GM18873 (cell line): ENCODE measurements around the gene MYCBPAP.

Experiments
- ATAC-seq: cut with Tn5 transposase; IDR thresholded peaks from one replicate; pipeline ENCODE4 v1.9.1; 2021; ENCODE audit warnings: mild to moderate bottlenecking, moderate library complexity, moderate number of reproducible peaks; ENCODE audit not compliant: unreplicated experiment, low FRiP score

MYCBPAP gene

GRCh38 chr17:50507871-50508572 lies at the start of gene MYCBPAP:
TSS of gene MYCBPAP (plus strand) at chr17:50508439. CDS start at chr17:50508675, 236 bp downstream.
- no peak for ATAC-seq

GRCh38 chr17:50458701-50459676 lies 49.2 kb upstream of the MYCBPAP start:
- no peak for ATAC-seq

DNA sequence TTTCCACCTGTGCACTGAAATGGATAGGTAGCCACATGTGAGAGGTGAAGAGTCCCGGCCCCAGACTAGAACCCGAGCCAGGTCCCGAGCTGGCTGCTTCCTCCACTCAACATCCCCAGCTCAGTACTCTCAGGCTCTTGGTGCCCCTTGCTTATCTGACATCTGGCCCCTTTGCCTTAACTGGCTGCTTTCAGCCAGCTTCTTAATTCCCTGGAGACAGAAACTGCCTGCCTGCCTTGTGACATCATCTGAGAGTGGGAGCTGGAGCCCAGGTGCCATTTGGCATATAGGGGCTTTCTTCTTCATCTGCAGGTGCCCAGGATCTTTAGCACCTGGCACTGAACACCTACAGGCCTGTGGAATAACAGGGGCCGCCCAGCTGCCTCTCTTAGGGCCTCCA lies 48.5 kb upstream of the MYCBPAP start:
- ATAC-seq = no peak

DNA sequence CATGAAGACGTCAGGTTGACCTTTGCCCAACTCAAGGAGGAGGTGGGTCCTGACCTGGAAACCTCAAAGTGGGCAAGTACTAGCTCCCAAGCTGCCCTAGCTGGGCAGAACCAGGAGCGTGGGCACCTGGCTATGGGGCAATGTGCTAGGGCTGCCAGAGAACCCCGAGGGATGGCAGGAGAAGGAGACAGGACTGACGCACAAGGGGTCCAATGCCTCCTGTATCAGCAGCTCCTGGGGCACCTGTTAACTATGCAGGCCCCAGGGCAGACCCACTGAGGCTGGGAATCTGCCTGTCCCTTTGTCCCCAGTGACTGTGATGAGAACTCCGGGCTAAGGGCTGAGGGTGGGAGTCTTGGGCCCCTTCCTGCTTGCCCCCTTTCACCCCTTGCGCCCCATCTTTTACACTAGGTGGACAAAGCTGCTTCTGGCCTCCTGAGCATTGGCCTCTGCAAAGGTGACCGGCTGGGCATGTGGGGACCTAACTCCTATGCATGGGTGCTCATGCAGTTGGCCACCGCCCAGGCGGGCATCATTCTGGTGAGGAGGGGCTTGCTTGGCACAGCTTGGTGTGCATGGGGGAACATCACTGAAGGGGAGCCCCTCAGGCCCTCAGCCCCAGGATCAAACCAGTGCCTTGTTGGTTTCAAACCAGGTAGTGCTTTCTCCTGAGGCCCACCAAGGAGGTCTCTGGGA lies 47.3 kb upstream of the MYCBPAP start:
- ATAC-seq = no peak

GRCh38 chr17:50461550-50462132 lies 46.6 kb upstream of the MYCBPAP start:
- no peak for ATAC-seq

- ATAC-seq = no peak
Observed at GRCh38 chr17:50462446-50462845, 45.8 kb upstream of the MYCBPAP start.

GRCh38 chr17:50464121-50464520 lies 44.1 kb upstream of the MYCBPAP start:
- ATAC-seq = no peak

DNA sequence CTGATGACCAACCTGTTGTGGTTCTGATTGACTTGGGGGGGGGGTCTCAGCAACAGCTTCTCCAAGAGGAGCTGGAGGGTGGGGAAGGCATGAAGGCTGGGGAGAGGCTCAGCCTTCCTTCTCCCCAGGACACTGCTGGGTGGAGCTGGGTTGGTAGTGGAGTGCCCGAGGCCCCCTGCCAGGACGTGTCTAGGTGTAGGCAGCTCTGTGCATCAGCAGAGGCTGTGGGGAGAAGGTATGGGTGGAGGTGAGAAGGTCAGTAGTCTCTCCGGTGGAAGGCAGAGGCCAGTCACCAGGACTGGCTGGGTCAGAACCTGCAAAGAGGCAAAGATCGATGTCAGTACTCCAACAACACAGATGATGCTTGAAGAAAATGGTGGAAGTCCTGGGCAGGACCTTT lies 43.5 kb upstream of the MYCBPAP start:
- ATAC-seq = no peak

- no peak for ATAC-seq
Observed at GRCh38 chr17:50465171-50465570, 43.1 kb upstream of the MYCBPAP start.

DNA sequence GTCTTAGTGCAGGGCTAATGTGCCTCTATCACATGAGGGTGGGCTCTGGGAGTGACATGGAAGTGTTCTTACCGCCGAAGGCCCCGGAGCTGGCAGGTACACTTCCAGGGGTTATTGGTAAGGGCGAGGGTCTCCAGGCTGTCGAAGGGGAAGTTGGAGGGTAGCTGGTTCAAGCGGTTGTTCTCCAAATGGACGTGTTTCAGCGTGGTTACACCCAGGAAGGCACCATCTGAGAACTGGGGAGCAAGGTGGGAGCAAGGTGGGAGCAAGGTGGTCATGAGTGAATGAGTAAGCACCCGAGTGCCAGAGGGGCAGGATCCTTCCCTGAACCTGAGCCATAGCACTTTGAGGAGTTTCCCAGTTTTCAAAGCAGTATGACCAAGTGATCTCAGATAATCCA lies 42.6 kb upstream of the MYCBPAP start:
- no peak for ATAC-seq

DNA sequence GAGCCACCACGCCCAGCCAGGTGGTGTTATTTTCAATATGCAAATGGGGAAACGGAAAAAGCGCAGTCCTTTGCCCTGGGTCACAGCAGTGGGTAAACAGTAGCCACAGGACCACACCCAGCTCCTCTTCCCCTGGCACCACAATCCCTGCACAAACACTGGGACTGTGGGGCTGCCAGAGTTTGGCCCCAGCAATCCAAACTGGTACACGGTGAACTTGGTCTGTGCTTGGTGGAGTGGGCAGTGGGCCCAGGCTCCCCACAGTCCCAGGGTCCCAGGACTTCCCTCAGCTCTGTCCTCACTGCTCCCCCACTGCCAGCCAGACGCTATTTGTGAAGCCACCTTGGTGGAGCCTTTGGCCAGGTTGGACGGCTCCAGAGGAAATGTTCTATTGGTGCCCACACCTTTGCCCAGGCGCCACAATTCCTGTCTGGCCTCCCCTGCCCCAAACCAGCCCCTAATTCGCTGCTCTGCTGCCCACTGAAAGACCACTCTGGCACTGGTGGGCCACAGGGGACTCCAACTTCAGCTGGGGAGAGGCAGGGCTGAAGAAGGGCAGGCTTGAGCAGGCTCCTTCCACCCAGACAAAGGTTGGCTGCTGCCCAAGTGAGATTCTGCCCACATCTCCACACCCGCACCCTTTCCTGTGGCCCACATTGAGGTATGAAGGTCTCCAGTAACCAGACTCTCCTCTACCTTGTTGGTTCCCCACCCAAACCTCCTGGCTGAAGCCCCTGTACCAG lies 41.7 kb upstream of the MYCBPAP start:
- ATAC-seq = no peak

DNA sequence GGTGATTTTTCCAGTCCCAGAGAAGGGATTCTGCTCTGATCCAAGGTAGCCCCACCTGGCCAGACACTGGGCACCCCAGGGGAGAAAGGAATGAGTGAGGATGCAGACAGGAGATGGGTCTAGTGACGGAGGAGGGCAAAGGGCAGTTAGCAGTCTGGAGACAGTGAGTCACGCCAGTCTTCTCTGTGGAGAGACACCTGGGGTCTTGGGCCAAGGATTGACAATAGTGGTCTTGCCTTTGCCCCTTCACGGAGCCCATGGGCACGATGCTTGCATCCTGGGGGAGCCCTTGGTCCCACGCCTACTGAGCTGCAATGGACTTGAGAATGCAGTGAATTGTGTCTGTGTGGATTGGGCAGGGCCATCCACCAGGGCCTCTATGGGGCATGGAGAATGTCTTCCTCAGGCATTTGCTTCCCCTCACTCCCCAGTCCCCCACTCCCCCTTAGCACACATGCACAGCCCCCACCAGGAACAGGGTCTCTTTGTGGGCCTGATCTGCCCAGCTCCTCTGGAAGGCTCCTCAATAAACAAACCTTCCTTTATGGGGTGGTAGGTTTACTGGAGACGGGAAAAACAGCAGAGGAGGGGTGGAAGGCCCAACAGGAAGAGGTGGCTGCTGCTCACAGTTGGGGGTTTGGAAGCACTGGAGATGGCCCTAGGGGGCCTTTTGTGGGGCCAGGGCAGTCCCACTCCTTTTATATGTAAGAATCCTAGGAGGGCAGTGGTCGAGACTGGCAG lies 41.0 kb upstream of the MYCBPAP start:
- no peak for ATAC-seq

GRCh38 chr17:50467855-50468303 lies 40.4 kb upstream of the MYCBPAP start:
- no peak for ATAC-seq

- no peak for ATAC-seq
Observed at GRCh38 chr17:50468304-50469207, 39.7 kb upstream of the MYCBPAP start, which contains the start of gene CHAD. TSS of gene CHAD (minus strand) at chr17:50468880. CDS start at chr17:50468813, 67 bp downstream.

GRCh38 chr17:50469208-50469605 lies 39.0 kb upstream of the MYCBPAP start:
- ATAC-seq = no peak

DNA sequence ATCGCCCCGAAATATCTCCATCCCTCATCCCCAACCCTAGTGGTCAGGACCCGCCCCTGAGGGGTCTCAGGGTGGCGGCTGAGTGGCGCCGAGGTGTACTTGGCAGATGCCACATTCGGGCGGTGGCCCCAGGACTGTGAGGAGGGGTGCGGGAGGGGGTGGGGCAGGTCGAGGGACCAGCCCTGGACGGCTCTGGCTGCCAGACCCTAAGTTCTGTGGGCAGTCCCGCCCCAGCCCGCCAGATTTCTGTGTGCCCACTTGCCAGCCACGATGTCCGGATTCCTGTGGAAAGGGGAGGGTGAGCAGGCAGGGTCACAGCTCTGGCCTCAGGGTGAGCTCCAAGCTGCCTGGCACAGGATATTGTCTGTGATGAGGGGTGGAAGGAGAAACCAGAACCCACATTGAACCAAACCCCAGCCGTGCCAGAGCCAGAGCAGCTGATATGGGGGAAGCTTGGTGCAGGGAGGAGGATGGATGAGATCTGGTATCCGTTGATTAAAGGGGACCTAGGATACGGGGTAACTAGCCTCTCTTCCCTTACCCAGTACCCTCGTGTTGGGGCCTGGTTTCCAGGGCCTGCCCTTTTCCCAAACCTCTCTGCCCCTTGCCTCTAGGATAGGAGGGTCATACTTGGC lies 38.5 kb upstream of the MYCBPAP start:
- no peak for ATAC-seq

DNA sequence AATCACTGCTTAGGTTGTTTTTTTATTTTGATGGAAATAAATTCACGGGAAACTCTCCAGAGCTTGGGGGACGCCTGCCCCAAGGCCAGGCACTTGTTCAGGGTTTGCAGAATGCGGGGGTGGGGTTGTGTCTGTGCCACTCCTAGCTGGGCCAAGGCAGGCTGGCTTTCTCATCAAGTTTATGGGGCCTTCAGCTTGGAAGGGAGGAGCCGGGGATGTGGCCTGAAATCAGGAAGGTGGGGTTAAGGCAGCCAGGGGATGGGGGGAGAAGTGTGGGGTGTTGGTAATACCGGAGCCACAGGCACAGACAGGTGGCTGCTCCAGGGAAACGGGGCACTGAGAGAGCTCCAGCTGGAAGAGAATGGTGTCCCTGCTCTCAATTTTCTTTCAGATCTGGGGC lies 37.8 kb upstream of the MYCBPAP start:
- no peak for ATAC-seq
